Dendritic cell treated with granulocyte-macrophage colony-stimulating factor and Interleukin-4, amounts not matched to agents 40 ng/mL and 50 ng/mL, for 4 days (primary cell): ENCODE results near the gene HES5.

Experiments used
- H3K27ac Mint-ChIP-seq: one replicate; pipeline ENCODE4 v1.8.0; 2022; ENCODE audit warnings: mild to moderate bottlenecking, mixed read lengths
- H3K27me3 Mint-ChIP-seq: one replicate; pipeline ENCODE4 v1.8.0; 2022; ENCODE audit warnings: mild to moderate bottlenecking, mixed read lengths
- H3K36me3 Mint-ChIP-seq: one replicate; pipeline ENCODE4 v1.8.0; 2022; ENCODE audit warnings: low read depth, mixed read lengths
- H3K4me1 Mint-ChIP-seq: one replicate; pipeline ENCODE4 v1.8.0; 2022; ENCODE audit warnings: low read depth, mixed read lengths
- H3K4me3 Mint-ChIP-seq: one replicate; pipeline ENCODE4 v1.8.0; 2022; ENCODE audit warnings: mild to moderate bottlenecking, moderate library complexity, mixed read lengths
- H3K9me3 Mint-ChIP-seq: one replicate; pipeline ENCODE4 v1.8.0; 2022; ENCODE audit warnings: mixed read lengths
- intact Hi-C: fragments of 100-400 bp; cut with micrococcal nuclease; formaldehyde crosslinking; loops from one replicate; pipeline ENCODE4 v1.15.0; 2022

Gene HES5

DNA sequence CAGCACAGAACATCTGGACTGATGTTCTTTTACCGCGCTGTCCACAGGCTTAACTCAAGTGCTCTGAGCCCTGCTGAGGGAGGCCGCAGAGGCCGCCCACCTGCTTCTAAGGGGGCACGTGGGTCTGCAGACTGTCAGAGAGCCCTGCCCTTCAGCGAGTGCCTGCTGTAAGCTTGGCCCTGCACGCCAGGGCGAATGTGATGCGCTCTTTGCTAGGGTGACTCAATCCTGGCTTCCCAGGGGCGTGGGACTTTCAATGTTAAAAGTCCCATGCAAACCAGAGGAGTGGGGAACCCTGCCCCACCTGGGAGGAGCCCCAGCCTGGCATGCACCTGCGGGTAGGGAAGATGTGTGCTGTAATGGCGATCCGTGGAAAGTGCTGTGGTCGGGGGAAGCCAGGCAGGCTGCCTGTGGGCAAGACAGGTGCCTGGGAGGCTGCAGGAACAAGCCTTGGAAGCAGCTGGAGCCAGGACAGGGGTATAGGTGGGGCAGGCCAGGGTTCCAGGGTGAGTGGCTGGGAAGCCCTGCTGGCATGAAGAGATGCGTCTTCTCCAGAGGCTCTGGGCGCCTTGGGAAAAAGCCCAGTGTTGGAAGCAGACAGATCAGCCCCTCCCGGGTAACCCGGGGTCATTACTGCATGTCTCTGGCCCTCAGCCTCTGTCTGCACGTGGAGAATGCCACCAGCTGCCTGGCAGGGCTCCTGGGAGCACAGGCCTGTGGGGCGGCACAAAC, 3.1 kb downstream of the HES5 start:
- intact Hi-C loops: loop anchor here (1.0 to 10.0 kb wide), 3 partner anchors 21 to 118 kb away; partner anchors contain the start of gene PRXL2B
- H3K4me3 Mint-ChIP-seq: peak overlapping the region; percentile 39
- peak overlapping the region; percentile 90 for H3K27ac Mint-ChIP-seq
- H3K36me3 Mint-ChIP-seq: peaks cover 31% of the 10 kb centered on the region
- peaks cover 50% of the 10 kb centered on the region for H3K27me3 Mint-ChIP-seq
- no peaks in the 10 kb centered on the region for H3K9me3 Mint-ChIP-seq
- H3K4me1 Mint-ChIP-seq: peaks cover 40% of the 10 kb centered on the region

DNA sequence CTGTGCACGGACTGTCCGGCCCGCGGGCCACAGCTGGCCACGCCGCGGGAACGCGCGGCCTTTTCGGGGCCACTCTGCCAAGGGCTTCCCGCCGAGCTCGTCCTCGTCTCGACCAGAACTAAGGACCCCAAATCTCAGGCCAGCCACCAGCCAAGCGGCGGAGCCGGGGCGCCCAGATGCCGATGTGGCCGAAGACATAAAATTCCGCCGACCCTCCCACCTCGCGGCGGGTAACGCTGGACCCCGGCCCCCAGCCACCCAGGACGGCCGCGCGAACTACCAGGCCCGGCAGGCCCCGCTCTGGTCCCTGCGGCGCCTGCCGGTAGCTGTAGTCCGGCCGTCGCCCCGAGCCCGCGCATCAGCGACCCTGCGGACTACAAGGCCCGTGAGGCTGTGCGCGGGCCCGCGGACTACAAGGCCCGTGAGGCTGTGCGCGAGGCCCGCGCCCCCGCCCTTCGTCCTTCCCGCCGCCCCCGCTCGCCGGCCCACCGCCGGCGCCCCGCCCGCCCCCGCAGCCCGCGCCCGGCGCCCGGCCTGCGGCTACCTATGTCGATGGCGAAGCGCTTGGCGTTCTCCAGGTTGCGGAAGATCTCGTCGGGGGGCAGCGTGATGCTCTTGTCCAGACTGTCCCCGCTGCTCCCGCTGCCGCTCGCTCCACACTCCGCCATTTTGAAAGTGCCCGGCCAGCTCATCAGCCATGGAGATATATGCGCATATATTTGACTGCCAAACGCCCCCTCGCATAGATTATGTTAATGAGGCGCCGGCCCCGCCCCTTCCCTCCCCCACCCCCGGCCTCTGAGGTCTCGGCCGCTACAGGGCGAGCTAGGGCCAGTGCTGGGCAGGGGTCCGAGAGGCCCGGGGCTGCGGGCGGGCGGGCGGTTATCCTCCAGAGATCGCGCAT, 3.9 kb downstream of the HES5 start, which contains the start of gene PANK4:
PANK4 (minus strand) TSS at position 677 of the 904 bp plus-strand sequence; CDS start at position 668, 9 bp downstream.
- intact Hi-C loops: loop anchor here (1.0 to 10.0 kb wide), 3 partner anchors 22 to 119 kb away; partner anchors contain the start of gene PRXL2B
- peaks cover 39% of the 10 kb centered on the region for H3K36me3 Mint-ChIP-seq
- peaks cover 40% of the 10 kb centered on the region for H3K4me1 Mint-ChIP-seq

DNA sequence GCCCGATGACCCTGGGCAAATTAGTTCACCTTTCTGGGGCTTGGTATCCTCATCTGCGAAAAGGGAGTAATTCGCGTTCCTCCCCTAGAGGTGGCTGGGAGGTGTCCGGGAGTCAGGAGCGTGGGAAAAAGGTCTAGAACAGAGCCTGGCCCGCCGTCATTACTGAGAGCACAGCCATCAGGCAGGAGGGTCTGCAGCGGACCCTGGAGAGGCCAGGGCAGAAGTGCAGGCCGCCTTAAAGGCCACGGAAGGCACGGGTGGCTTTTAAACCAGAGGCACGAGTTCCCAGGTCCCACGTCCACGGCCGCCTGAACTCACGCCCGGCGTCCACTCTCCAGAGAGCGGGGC, 4.5 kb downstream of the HES5 start:
- Mint-ChIP-seq H3K27me3 (peaks cover 35% of the 10 kb centered on the region), H3K9me3 (no peaks in the 10 kb centered on the region), H3K4me1 (peaks cover 35% of the 10 kb centered on the region), H3K36me3 (peaks cover 45% of the 10 kb centered on the region), H3K4me3 (peak overlapping the region; percentile 88), H3K27ac (peak overlapping the region; percentile 90)
- intact Hi-C loops: loop anchor here (10.0 kb wide), 1 partner anchor 119 kb away; no protein-coding TSS in a partner anchor

More for the DNA sequence above, 3.9 kb downstream of the HES5 start, which contains the start of gene PANK4:
- Mint-ChIP-seq H3K27ac (peak within 1 kb of the TSS; percentile 90), H3K9me3 (no peaks in the 10 kb centered on the region), H3K27me3 (peaks cover 41% of the 10 kb centered on the region), H3K4me3 (peak within 1 kb of the TSS; percentile 88)

DNA sequence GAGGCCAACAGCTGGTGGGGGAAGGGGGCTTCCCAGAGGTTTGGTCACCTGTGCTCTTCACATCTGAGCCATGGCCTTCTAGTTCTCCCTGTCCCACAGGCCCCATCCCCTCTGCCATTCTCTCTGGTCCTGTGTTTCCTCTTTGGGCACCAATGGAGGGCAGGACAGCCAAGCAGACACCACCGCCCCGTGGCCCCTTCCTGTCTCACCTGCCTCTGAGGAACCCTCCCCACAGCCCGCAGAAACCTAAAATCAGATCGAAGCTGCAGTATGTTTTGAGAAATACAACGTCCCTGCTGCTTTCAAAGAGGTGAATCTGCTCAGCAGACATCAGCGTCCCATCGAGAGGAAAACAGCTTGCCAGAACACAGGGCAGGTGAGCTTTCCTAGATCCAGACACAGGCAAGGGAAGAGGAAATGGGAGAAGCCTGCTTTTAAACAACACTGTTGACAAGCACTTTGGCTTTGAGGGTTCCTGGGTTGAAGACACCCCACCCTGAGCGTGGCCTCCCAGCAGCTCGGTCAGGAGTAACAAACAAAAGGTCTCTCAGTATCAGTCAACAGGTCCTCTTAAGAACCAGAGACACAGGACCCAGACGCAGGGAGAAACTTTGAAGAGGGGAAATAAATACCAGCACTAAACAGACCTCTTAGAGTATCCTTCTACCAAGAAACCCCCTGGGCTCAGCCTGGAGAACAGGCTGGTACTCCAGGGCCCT, 6.0 kb downstream of the HES5 start:
- Mint-ChIP-seq H3K36me3 (peaks cover 60% of the 10 kb centered on the region), H3K27me3 (peaks cover 23% of the 10 kb centered on the region), H3K4me1 (peaks cover 35% of the 10 kb centered on the region), H3K27ac (no peak overlapping the region), H3K9me3 (no peaks in the 10 kb centered on the region), H3K4me3 (no peak overlapping the region)
- intact Hi-C loops: loop anchor here (10.0 kb wide), 1 partner anchor 121 kb away; no protein-coding TSS in a partner anchor

DNA sequence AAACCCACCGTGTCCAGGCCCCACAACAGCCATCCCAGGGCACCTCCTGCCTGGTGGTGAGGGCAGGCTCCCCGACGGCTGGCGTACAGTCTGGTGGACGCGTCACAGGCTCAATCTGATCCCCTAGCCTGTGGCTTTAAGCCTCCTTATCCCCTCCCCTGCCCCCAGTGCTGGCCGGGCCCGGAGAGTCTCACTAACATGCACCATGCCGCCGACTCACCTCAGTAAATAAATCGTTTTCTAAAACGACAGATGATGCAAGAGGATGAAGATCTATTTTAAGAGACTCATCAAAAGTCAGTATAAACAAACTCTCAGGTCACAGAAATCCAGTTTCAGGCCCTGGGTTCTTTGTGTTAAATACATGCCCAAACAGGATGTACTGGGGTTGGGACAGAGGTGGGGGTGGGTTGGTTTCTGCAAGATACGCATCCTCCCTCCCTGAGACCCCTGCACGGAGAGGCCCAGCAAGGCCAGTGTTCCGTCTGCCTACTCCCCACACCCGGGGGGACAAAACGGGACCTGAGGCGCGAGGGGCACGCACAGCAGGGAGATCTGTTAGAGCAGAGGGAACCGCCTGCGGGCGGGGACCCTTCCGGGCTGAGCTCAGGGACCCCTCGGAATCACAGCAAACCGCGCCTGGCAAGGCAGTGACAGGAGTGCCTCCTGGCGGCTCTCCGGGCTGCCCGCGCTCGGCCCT, 6.7 kb downstream of the HES5 start:
- peaks cover 16% of the 10 kb centered on the region for H3K27me3 Mint-ChIP-seq
- H3K4me3 Mint-ChIP-seq: no peak overlapping the region
- peaks cover 35% of the 10 kb centered on the region for H3K4me1 Mint-ChIP-seq
- intact Hi-C loops: loop anchor here (10.0 kb wide), 1 partner anchor 121 kb away; no protein-coding TSS in a partner anchor
- no peak overlapping the region for H3K27ac Mint-ChIP-seq
- no peaks in the 10 kb centered on the region for H3K9me3 Mint-ChIP-seq
- H3K36me3 Mint-ChIP-seq: peaks cover 67% of the 10 kb centered on the region

DNA sequence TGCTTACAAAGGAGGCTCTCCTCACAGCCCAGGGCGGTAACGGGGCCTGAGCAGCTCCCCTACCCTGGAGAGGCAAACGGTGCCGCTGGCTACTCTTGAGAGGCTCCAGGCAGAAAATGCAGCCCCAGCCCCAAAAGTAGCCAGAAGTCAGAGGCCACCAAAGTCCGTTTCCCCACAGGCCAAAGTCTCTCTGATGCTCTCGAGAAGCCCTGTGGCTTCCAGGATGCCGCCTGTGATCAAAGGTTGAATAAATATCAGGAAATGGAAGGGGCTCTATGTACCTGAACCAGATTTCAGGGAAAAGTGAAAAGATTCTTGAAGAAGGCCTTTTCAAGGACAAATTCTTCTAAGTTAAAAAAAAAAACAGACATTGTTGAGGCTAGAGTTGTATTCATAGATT, 7.8 kb downstream of the HES5 start:
- H3K4me1 Mint-ChIP-seq: peaks cover 32% of the 10 kb centered on the region
- H3K27ac Mint-ChIP-seq: no peak overlapping the region
- H3K36me3 Mint-ChIP-seq: peaks cover 78% of the 10 kb centered on the region
- H3K9me3 Mint-ChIP-seq: no peaks in the 10 kb centered on the region
- peaks cover 6% of the 10 kb centered on the region for H3K27me3 Mint-ChIP-seq
- intact Hi-C loops: loop anchor here (10.0 kb wide), 1 partner anchor 123 kb away; no protein-coding TSS in a partner anchor
- no peak overlapping the region for H3K4me3 Mint-ChIP-seq

DNA sequence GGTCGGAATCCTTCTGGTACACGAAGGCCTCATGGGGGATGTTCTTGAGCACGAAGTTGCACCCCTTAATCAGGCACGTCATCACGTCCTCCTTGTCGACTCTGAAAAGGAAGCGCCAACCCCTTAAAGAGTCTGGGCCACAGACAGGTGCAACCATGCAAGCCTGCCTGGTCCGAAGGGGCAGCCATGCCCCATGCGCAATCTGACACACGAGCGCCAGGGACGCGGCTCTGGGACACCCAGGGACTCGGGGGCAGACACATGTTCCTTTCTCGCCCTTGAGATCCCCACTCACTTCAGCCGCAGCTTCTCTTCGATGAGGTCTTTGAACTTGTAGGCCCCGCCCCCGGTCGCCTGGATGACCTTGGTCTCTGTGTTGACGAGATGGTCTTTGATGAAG, 9.3 kb downstream of the HES5 start:
- Mint-ChIP-seq H3K27me3 (no peaks in the 10 kb centered on the region), H3K9me3 (no peaks in the 10 kb centered on the region), H3K36me3 (peaks cover 93% of the 10 kb centered on the region), H3K4me1 (peaks cover 26% of the 10 kb centered on the region), H3K27ac (no peak overlapping the region), H3K4me3 (no peak overlapping the region)
- intact Hi-C loops: loop anchor here (10.0 kb wide), 1 partner anchor 124 kb away; no protein-coding TSS in a partner anchor

DNA sequence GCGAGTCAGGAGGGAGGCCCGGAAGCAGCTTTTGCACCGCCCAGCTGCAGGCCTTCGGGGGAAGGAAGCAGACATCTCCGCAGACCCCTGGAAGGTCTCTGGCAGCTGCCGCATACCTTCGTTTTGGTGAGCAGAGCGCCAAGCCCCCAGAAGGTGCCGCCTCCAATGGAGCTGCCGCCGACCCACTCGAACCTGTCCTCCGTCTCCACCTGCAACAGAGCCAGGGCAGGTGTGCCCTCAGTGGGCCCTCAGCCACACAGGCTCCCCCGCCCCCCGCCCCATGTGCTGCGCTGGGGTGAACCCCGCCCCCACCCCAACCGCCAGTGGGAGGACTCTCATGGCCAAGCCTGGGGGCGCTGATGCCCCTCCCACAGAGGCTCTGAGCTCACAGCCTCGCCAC, 9.9 kb downstream of the HES5 start:
- no peaks in the 10 kb centered on the region for H3K9me3 Mint-ChIP-seq
- H3K4me1 Mint-ChIP-seq: peaks cover 23% of the 10 kb centered on the region
- peaks cover 95% of the 10 kb centered on the region for H3K36me3 Mint-ChIP-seq
- H3K4me3 Mint-ChIP-seq: no peak overlapping the region
- H3K27me3 Mint-ChIP-seq: no peaks in the 10 kb centered on the region
- H3K27ac Mint-ChIP-seq: no peak overlapping the region
- intact Hi-C loops: loop anchor here (10.0 kb wide), 1 partner anchor 125 kb away; no protein-coding TSS in a partner anchor

DNA sequence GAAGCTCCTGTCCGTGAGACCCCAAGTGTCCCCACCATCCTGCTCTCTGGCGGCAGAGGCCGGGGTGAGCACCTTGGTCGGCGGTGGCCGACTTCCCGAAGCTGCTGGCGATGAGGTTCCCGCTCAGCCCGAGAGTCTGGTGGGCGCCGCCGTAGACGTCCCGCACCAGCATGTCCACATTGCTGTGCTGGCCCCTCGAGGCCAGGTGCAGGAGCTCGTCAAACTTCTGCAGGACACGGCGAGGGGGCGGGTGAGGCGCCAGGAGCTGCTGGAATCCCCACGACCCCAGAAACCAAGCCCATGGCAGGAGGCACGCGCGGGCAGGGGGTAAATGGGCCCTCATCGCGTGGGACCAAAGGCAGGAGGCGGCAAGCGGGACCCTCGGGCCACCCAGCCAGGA, 10.3 kb downstream of the HES5 start:
- Mint-ChIP-seq H3K4me3 (no peak overlapping the region), H3K9me3 (no peaks in the 10 kb centered on the region), H3K27me3 (no peaks in the 10 kb centered on the region), H3K4me1 (peaks cover 18% of the 10 kb centered on the region), H3K27ac (no peak overlapping the region), H3K36me3 (peaks cover 95% of the 10 kb centered on the region)
- intact Hi-C loops: loop anchor here (10.0 kb wide), 1 partner anchor 125 kb away; no protein-coding TSS in a partner anchor

DNA sequence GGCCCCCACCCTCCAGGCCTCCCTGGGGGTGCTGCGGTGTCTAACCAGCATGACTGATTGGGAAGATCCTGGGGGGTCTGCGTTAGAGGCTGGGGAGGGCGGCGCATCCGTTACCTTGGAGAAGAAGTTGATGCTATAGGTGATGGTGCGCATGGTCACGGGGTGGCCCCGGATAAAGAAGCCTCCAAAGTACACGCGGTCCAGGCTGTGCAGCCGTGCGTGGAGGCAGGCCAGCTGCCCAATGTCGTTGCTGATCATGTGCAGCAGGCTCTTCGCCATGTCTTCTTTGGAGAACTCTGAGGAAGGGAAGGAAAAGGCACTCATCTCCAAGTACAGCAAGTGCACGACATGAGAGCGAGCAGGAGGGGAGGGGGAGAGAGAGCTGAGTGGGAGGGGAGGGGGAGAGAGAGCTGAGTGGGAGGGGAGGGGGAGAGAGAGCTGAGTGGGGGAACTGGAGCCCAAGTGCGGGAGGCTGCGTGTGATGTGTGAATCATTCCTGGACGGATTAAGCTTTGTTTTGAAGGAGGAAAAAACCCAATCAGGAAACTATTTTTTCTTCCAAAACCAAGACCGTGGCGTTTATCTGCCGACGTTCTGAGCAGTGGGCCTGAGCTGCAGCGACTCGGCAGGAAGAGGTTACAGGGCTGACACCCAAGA, 10.9 kb downstream of the HES5 start:
- intact Hi-C loops: no loop called here
- H3K27me3 Mint-ChIP-seq: no peaks in the 10 kb centered on the region
- H3K4me3 Mint-ChIP-seq: no peak overlapping the region
- no peaks in the 10 kb centered on the region for H3K9me3 Mint-ChIP-seq
- H3K27ac Mint-ChIP-seq: no peak overlapping the region
- H3K4me1 Mint-ChIP-seq: peaks cover 12% of the 10 kb centered on the region
- H3K36me3 Mint-ChIP-seq: peaks cover 98% of the 10 kb centered on the region

DNA sequence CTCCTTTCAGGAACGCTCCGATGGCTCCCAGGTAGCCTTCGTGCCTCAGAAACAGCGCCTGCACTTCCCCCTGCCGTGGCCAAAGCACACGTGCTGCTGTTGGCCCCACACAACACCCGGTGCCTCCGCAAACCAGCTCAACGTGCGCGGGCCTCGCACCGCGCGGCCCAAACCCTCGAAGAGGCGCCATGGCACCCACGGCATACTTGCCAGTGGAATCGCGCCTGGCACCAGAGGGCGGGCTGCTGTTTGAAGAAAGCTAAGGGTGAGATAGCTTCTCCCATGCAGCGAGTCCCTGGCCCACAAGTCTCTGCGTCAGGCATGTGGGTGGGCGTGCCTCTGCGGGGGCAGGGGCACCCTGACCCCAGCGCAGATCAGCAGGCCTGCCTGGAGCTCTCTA, 11.5 kb downstream of the HES5 start:
- H3K4me1 Mint-ChIP-seq: peaks cover 6% of the 10 kb centered on the region
- peaks cover 100% of the 10 kb centered on the region for H3K36me3 Mint-ChIP-seq
- intact Hi-C loops: no loop called here
- H3K27me3 Mint-ChIP-seq: no peaks in the 10 kb centered on the region
- H3K4me3 Mint-ChIP-seq: no peak overlapping the region
- H3K27ac Mint-ChIP-seq: no peak overlapping the region
- H3K9me3 Mint-ChIP-seq: no peaks in the 10 kb centered on the region

DNA sequence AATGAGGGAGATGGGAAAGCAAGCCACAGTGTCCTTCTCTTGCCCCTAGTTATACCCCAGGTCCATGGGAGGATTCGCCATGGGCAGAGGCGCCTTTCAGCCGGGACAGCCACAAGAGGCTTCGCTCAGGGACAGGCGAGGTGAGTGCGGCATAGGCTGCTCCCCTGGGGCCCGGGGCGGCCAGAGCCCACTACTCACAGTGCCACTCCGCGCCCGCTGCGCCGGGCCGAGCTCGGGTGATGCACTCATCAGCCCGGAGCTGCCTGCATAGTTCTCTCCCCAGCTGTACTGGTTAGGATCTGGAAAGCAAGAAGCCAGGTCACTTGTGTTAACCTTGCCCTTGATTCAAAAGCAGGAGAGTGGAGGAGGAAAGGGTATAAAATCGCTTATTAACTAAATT, 12.1 kb downstream of the HES5 start:
- Mint-ChIP-seq H3K27ac (no peak overlapping the region), H3K36me3 (peaks cover 100% of the 10 kb centered on the region), H3K4me3 (no peak overlapping the region), H3K4me1 (peaks cover 6% of the 10 kb centered on the region), H3K27me3 (no peaks in the 10 kb centered on the region), H3K9me3 (no peaks in the 10 kb centered on the region)
- intact Hi-C loops: no loop called here
